Activated T-cell treated with anti-CD3 and anti-CD28 coated beads, Interleukin-2, amount 50 U/mL, for 72 hours (primary cell): Measurements from ENCODE around the gene KSR1. TPM values are rescaled to one million over a fixed set of nuclear protein-coding genes. Genes with fewer than 3 reads are reported as not detected.
A peak's percentile ranks its signal among the peaks of the same experiment; 100 is the strongest.

Source experiments
- ATAC-seq, 2 donors: fragments of 150-1000 bp; cut with Tn5 transposase; replicated peaks in 1 of 2; 2 replicates each; pipeline ENCODE4 v1.10.0; 2021; ENCODE audit warnings: moderate library complexity in 2 of 2, mild to moderate bottlenecking in 1 of 2
- DNase-seq, 2 donors: peaks; one replicate each; pipeline ENCODE4 v3.0.0; 2021 to 2022; ENCODE audit warnings: mixed read lengths in 1 of 2
- H3K27ac Mint-ChIP-seq: one replicate; pipeline ENCODE4 v1.8.0; 2022; ENCODE audit warnings: mild to moderate bottlenecking, moderate library complexity, mixed read lengths
- H3K27me3 Mint-ChIP-seq: one replicate; pipeline ENCODE4 v1.8.0; 2022; ENCODE audit warnings: low read depth, mixed read lengths
- H3K36me3 Mint-ChIP-seq, 2 donors: one replicate each; pipeline ENCODE4 v1.8.0; 2022; ENCODE audit warnings: mixed read lengths in 2 of 2, mild to moderate bottlenecking in 1 of 2; ENCODE audit not compliant: insufficient read depth in 2 of 2
- H3K4me1 Mint-ChIP-seq: one replicate; pipeline ENCODE4 v1.8.0; 2022; ENCODE audit warnings: low read depth, mixed read lengths
- H3K4me3 Mint-ChIP-seq, 2 donors: one replicate each; pipeline ENCODE4 v1.8.0; 2022; ENCODE audit warnings: mild to moderate bottlenecking in 2 of 2, mixed read lengths in 2 of 2, moderate library complexity in 2 of 2
- H3K9me3 Mint-ChIP-seq, 2 donors: one replicate each; pipeline ENCODE4 v1.8.0; 2022; ENCODE audit warnings: mixed read lengths in 2 of 2
- total RNA-seq, 2 donors: library from RNA; stranded (reverse); gene quantifications; one replicate each; pipeline ENCODE4 v1.2.3, GENCODE V29; 2022

KSR1 gene
- total RNA-seq, 2 donors from 2014 or later: 191 to 296 TPM

DNA sequence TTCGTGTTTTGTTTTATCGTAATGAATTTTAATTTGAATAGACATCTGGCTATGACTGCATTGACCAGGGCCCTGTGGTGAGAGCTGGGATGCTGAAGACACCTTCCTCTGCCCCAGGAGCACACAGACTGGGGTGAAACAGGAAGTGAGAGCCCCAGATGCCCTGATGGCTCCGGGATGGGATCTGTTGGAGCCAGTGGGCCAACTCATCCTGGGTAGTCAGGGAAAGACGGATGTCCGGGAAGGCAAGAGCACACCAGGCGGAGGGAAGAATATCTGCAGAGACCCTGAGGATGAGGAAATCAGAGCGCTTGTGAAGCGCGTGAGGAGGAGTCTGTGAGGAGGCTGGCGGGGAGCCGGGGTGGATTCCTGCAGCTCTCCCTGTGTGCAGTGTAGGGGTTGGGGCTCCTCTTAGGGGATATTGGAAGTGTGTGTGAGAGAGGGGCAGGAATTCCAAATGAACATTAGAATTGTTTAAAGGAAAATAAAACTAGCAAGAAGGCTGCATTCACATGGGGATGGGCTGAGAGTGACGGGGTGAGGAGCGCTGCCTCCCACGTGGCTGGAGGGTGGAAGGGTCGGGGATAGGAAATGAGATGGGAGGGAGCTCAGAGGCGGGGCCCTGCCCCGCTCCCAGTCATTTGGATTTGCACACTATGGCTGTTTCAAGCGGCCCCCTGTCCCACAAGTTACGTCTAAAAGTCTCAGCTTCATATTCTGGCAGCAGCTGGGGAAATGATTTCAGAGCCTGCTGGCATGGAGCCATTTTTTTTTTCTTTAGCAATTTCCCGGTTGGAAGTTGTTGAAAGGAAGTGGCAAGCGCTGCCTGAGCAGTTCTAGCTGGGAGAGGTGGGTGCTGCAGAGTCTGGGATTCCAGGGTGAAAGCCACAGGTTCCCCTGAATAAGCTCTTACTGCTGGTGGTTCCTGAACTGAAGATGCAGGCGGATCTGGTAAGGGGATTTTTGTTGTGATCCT is 103.5 kb downstream of the KSR1 start:
- peaks cover 0 to 2% of the 10 kb centered on the region in 2 donors for H3K9me3 Mint-ChIP-seq
- no peak overlapping the region for H3K27ac Mint-ChIP-seq

GRCh38 chr17:27560668-27561067 is 104.4 kb downstream of the KSR1 start:
- Mint-ChIP-seq H3K27me3 (no peaks in the 10 kb centered on the region), H3K27ac (no peak overlapping the region), H3K36me3 (peaks cover 5 to 41% of the 10 kb centered on the region in 2 donors), H3K4me1 (peaks cover 44% of the 10 kb centered on the region), H3K9me3 (peaks cover 0 to 2% of the 10 kb centered on the region in 2 donors), H3K4me3 (no peak overlapping the region)
- ATAC-seq (no peak), DNase-seq (no peak)

More for the DNA sequence above, 103.5 kb downstream of the KSR1 start:
- no peak for DNase-seq
- Mint-ChIP-seq H3K27me3 (no peaks in the 10 kb centered on the region), H3K4me1 (peaks cover 42% of the 10 kb centered on the region), H3K36me3 (peaks cover 5 to 45% of the 10 kb centered on the region in 2 donors), H3K4me3 (no peak overlapping the region)
- ATAC-seq: no peak

DNA sequence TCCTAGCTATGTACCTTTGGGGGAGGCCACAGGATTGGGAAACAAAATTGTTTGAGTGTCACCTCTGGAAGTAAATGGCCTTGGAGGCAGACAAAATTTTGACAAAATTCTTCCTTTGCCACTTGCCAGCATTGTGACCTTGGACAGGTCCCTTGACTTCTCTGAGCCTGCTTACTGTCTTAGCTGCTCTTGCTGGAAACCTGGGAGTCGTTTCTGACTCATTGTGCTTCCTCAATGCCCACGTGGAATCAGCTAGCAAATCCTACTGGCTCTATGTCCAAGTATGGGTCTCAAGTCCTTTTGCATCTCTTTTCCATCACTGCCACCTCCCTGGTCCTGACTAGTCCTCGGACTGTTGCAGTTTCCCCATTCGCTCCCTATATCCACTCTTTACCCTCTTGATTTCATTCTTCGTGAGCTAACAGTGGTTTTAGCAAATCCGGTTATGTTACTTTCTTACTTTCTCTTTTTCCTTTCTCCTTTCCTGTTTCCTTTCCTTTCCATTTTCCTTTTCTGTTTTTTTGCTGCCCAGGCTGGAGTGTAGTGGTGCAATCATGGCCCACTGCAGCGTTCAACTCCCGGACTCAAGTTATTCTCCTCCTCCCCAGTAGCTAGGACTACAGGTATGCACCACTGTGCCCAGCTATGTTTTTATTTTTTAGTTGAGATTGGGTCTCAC is 106.7 kb downstream of the KSR1 start:
- H3K36me3 Mint-ChIP-seq: peaks cover 6 to 38% of the 10 kb centered on the region in 2 donors
- H3K4me3 Mint-ChIP-seq: peak overlapping the region; percentile 42 to 57
- peaks cover 0 to 2% of the 10 kb centered on the region in 2 donors for H3K9me3 Mint-ChIP-seq
- peak overlapping the region; percentile 22 for H3K27ac Mint-ChIP-seq
- ATAC-seq (no peak), DNase-seq (no peak)
- no peaks in the 10 kb centered on the region for H3K27me3 Mint-ChIP-seq
- H3K4me1 Mint-ChIP-seq: peaks cover 64% of the 10 kb centered on the region

- peak overlapping the region; percentile 22 for H3K27ac Mint-ChIP-seq
Measured at GRCh38 chr17:27563532-27563931, 107.3 kb downstream of the KSR1 start.

GRCh38 chr17:27564463-27564862 is 108.2 kb downstream of the KSR1 start:
- Mint-ChIP-seq H3K27ac (peak overlapping the region; percentile 25), H3K4me3 (peak overlapping the region in 1 of 2 donors; percentile 20), H3K27me3 (no peaks in the 10 kb centered on the region), H3K9me3 (peaks cover 0 to 2% of the 10 kb centered on the region in 2 donors), H3K36me3 (peaks cover 6 to 25% of the 10 kb centered on the region in 2 donors), H3K4me1 (peaks cover 67% of the 10 kb centered on the region)
- DNase-seq: no peak
- no peak for ATAC-seq

More at GRCh38 chr17:27563532-27563931, 107.3 kb downstream of the KSR1 start:
- H3K4me3 Mint-ChIP-seq: peak overlapping the region; percentile 42 to 57
- H3K36me3 Mint-ChIP-seq: peaks cover 6 to 32% of the 10 kb centered on the region in 2 donors
- peaks cover 0 to 2% of the 10 kb centered on the region in 2 donors for H3K9me3 Mint-ChIP-seq
- H3K4me1 Mint-ChIP-seq: peaks cover 64% of the 10 kb centered on the region
- DNase-seq (no peak), ATAC-seq (peak; percentile 37 to 43)
- no peaks in the 10 kb centered on the region for H3K27me3 Mint-ChIP-seq

DNA sequence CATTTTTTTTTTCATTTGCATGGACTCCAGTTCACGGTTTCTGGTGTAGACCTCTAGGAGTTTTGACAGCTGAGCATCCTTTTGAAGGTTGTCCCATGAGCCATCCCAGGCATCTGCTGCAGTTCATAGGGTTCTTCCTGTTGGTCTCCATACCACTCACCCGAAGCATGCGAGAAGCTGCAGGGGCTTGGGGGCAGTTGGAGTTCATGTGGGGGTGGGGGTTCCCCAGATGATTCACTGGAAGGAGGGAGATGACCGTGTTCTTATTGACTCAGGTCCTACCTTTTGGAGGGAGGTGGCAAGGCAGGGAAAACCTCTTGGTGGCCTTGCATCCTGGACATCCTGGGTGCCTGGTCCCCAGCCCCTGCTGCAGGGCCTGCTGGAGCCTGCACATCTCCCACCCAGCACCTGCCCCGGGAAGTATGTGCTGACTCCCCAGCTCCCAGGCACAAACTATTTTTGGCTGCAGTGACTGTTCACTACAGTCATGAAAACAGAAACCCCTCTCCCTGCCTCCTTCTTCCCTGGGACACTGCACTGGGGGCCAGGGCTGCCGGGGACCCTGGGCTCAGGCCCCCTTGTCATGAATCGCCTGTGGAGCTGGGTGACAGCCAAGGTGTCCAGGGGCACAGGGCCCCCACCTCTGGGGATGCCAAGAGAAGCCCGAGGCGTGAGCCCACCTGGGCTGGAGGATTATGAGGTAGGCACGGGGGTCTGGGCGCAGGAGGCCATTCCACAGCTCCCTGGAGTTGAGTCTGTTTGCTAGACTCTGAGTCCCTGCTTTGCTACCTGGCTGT is 109.8 kb downstream of the KSR1 start:
- peaks cover 0 to 2% of the 10 kb centered on the region in 2 donors for H3K9me3 Mint-ChIP-seq
- peak; percentile 69 to 76 for ATAC-seq
- peaks cover 74% of the 10 kb centered on the region for H3K4me1 Mint-ChIP-seq
- peak overlapping the region; percentile 71 to 78 for H3K4me3 Mint-ChIP-seq
- DNase-seq: peak; percentile 69 to 77
- peaks cover 6 to 22% of the 10 kb centered on the region in 2 donors for H3K36me3 Mint-ChIP-seq
- H3K27me3 Mint-ChIP-seq: no peaks in the 10 kb centered on the region
- H3K27ac Mint-ChIP-seq: peak overlapping the region; percentile 80

GRCh38 chr17:27566671-27567562 is 110.7 kb downstream of the KSR1 start:
- Mint-ChIP-seq H3K27me3 (no peaks in the 10 kb centered on the region), H3K36me3 (peaks cover 6 to 20% of the 10 kb centered on the region in 2 donors), H3K4me3 (peak overlapping the region; percentile 71 to 78), H3K27ac (peak overlapping the region; percentile 29), H3K9me3 (peaks cover 0 to 2% of the 10 kb centered on the region in 2 donors), H3K4me1 (peaks cover 82% of the 10 kb centered on the region)
- ATAC-seq (no peak), DNase-seq (no peak)

DNA sequence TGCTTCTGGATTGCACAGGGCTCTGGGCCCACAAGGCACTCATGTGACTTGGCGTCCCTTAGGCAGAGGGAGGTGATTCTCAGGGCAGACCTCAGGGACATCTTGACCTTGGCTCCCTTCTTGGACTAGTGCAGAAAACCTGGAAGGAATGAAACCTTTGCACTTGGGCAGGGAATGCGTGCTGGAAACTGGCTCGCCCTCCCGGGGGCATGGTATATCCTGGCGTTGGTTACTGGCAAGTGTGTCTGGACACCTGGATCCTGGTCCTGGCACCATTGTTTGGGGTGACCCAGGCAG is 111.3 kb downstream of the KSR1 start:
- Mint-ChIP-seq H3K27ac (no peak overlapping the region), H3K4me3 (no peak overlapping the region), H3K36me3 (peaks cover 6 to 21% of the 10 kb centered on the region in 2 donors), H3K9me3 (peaks cover 0 to 2% of the 10 kb centered on the region in 2 donors), H3K27me3 (no peaks in the 10 kb centered on the region), H3K4me1 (peaks cover 88% of the 10 kb centered on the region)
- DNase-seq (no peak), ATAC-seq (no peak)

DNA sequence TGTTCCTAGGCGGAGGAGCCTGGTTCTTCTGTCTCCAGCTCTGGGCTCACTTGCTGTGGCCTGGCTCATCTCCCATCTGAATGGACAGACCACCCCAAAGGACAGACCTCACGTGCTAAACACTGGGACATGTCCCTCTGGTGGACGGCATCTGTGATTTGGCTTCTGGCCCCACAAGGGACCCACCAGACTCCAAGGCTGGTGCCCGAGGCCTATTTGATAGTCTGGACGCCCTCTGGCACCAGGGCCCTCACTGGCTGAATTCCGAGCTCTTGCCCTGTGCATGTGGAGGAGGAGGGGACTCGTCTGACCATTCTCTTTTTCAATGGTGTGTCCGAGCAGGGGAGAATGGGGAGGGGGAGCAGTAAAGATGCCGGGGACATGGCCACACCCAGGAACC is 112.0 kb downstream of the KSR1 start:
- Mint-ChIP-seq H3K4me1 (peaks cover 90% of the 10 kb centered on the region), H3K27ac (no peak overlapping the region), H3K9me3 (peaks cover 0 to under 1% of the 10 kb centered on the region in 2 donors), H3K27me3 (no peaks in the 10 kb centered on the region), H3K4me3 (no peak overlapping the region), H3K36me3 (peaks cover 4 to 19% of the 10 kb centered on the region in 2 donors)
- ATAC-seq: no peak
- DNase-seq: no peak

- peaks cover 90% of the 10 kb centered on the region for H3K4me1 Mint-ChIP-seq
- H3K36me3 Mint-ChIP-seq: peaks cover 4 to 15% of the 10 kb centered on the region in 2 donors
- DNase-seq (no peak), ATAC-seq (no peak)
- no peaks in the 10 kb centered on the region for H3K27me3 Mint-ChIP-seq
- H3K27ac Mint-ChIP-seq: peak overlapping the region; percentile 63
- H3K4me3 Mint-ChIP-seq: peak overlapping the region; percentile 32 to 57
- no peaks in the 10 kb centered on the region for H3K9me3 Mint-ChIP-seq
Measured at GRCh38 chr17:27568811-27569210, 112.6 kb downstream of the KSR1 start.

DNA sequence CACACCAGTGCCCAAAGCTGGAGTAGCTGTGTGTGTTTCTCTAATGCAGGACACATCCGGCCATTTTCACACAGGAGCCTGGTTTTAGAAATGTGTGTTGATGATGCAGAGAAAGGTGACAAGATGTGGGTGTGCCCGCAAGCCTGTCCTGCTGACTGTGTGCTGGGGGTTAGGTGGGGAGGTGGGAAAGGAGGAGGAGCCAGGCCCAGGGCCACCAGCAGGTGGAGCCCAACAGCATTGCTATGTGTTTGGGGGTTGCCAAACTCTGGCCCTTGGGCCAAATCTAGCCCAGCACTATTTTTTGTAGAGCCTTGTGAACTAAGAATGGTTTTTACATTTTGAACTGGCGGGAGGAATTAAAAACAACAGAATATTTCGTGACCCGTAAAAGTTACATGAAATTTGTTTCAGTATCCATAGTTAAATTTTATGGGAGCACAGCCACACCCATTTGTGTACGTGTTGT is 113.0 kb downstream of the KSR1 start:
- DNase-seq (peak; percentile 81 to 82), ATAC-seq (peak; percentile 63 to 75)
- H3K4me1 Mint-ChIP-seq: peaks cover 90% of the 10 kb centered on the region
- peaks cover 4 to 16% of the 10 kb centered on the region in 2 donors for H3K36me3 Mint-ChIP-seq
- H3K27ac Mint-ChIP-seq: peak overlapping the region; percentile 63
- no peaks in the 10 kb centered on the region for H3K27me3 Mint-ChIP-seq
- peak overlapping the region; percentile 35 to 50 for H3K4me3 Mint-ChIP-seq
- H3K9me3 Mint-ChIP-seq: no peaks in the 10 kb centered on the region
